Measurements from ENCODE around the gene SARDH. TPM values are rescaled to one million over a fixed set of nuclear protein-coding genes. Genes with fewer than 3 reads are reported as not detected.

SARDH gene
- total RNA-seq, 1 experiment from 2014 or later, result 20.9 TPM

GRCh38 chr9:133715295-133715865 lies 22.8 kb downstream of the SARDH start:
- peaks cover 68% of the 10 kb centered on the region for H3K4me1 ChIP-seq (replicated peaks)
- no peaks in the 10 kb centered on the region for H3K27me3 ChIP-seq (replicated peaks)
- H3K9me3 ChIP-seq (replicated peaks), result peaks cover under 1% of the 10 kb centered on the region; the same call in 1 of the 2 replicates
- peak overlapping the region; percentile 98 for H3K27ac ChIP-seq
- H3K36me3 ChIP-seq, result peaks cover 29% of the 10 kb centered on the region
- peak; percentile 92 to 96 for DNase-seq (ENCODE audit: low read depth in 1 of 2, low spot score in 2 of 2)
- peak overlapping the region; percentile 36 for H3K4me3 ChIP-seq

DNA sequence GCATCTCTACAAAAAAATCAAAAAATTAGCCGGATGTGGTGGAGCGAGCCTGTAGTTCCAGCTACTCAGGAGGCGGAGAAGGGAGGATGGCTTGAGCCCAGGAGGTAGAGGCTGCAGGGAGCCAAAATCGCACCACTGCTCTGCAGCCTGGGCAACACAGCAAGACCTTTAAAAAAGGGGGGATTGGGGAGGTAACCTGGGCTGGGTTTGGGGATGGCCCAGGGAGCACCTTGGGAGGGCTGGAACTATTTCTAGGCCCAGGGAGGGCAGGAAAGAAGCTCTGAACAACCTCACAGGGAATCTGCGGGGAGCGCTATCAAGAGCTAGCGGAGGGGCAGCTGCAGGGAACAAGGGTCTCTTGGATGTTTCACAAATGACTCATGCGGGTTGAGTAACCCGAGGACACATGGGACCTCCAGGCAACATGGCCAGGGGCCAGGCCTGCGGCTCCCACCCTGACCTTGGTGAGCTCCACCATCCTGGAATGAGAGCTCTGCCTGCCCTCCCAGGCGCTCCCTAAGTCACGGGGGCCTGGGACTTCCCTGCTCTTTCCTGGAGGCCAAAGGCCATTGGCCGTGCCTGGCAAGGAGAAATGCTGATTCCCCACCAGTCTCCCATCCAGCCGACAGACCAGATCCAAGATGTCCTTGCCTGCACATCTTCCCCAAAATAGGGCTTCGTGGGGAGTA lies 23.4 kb downstream of the SARDH start:
- Histone ChIP-seq H3K9me3 (replicated peaks) (no peaks in the 10 kb centered on the region), H3K4me3 (peak overlapping the region; percentile 36), H3K27me3 (replicated peaks) (no peaks in the 10 kb centered on the region), H3K4me1 (replicated peaks) (peaks cover 72% of the 10 kb centered on the region), H3K36me3 (peaks cover 36% of the 10 kb centered on the region), H3K27ac (peak overlapping the region; percentile 98)
- DNase-seq (ENCODE audit: low read depth in 1 of 2, low spot score in 2 of 2), result peak; percentile 96

DNA sequence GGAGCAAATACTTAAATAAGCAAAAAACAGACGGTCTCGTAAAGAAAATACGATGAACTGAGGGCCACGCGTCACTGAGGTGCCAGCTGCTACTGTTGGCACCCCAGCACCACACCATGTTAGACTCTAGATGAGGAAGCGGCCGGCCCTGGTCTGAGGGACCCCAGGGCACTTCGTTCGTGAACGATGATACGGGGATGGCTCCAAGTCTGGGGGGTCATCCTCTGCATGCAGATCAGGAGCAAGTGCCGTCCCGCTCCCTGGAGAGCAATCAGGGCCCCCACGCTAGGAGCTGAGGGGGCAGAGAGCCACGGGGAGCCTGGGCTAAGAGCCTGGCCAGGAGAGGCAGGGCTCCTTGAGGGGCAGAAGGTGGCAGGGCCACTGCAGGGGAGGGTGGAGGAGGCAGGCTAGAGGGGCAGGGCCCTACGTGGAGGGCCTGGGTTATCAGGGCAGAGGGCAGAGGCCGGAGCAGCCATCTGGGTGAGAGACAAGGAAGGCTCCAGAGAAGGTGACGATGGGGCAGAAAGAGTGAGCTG lies 24.1 kb downstream of the SARDH start:
- peak overlapping the region; percentile 98 for H3K27ac ChIP-seq
- H3K36me3 ChIP-seq, result peaks cover 38% of the 10 kb centered on the region

DNA sequence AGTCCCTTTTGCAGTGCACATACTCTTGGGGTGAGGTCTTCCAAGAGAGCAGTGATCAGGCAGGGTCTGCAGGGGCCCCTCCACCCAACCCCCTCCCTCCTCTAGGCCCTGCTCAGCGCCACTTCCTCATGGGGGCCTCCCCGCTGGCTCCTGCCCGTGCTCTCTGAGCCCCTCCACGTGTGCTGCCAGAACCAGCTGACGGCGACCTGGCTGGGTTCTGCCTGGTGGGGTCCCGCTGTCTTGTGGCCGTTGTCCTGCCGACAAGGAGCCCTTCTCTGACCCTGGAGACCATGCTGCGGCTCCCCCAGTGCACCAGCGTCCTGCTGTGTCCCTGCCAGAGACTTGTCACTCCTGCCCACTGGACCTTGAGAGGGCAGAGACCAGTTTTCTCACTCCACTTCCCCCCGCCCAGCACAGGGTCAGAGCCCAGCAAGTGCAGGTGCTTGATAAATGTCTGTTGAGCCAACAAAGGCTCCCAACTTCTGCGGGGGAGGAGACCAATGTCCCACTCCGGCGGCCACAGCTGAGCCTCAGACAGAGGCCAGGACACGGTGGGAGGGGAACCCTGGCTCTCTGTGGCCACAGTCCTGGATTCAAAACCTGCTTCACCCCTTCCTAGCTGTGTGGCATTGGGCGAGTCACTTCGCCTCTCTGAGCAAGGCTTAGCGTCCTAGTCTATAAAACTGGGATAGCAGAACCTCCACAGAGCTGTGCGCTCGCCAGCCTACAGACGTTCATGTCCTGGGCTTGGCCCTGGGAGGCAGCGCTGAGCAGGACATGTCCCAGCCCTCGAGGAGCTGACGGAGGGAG lies 24.8 kb downstream of the SARDH start:
- H3K4me1 ChIP-seq (replicated peaks), result peaks cover 72% of the 10 kb centered on the region
- peak overlapping the region; percentile 98 for H3K27ac ChIP-seq

More for the DNA sequence above, 24.1 kb downstream of the SARDH start:
- H3K9me3 ChIP-seq (replicated peaks), result no peaks in the 10 kb centered on the region
- DNase-seq (ENCODE audit: low read depth in 1 of 2, low spot score in 2 of 2), result no peak
- peaks cover 72% of the 10 kb centered on the region for H3K4me1 ChIP-seq (replicated peaks)
- no peak overlapping the region for H3K4me3 ChIP-seq
- H3K27me3 ChIP-seq (replicated peaks), result no peaks in the 10 kb centered on the region

DNA sequence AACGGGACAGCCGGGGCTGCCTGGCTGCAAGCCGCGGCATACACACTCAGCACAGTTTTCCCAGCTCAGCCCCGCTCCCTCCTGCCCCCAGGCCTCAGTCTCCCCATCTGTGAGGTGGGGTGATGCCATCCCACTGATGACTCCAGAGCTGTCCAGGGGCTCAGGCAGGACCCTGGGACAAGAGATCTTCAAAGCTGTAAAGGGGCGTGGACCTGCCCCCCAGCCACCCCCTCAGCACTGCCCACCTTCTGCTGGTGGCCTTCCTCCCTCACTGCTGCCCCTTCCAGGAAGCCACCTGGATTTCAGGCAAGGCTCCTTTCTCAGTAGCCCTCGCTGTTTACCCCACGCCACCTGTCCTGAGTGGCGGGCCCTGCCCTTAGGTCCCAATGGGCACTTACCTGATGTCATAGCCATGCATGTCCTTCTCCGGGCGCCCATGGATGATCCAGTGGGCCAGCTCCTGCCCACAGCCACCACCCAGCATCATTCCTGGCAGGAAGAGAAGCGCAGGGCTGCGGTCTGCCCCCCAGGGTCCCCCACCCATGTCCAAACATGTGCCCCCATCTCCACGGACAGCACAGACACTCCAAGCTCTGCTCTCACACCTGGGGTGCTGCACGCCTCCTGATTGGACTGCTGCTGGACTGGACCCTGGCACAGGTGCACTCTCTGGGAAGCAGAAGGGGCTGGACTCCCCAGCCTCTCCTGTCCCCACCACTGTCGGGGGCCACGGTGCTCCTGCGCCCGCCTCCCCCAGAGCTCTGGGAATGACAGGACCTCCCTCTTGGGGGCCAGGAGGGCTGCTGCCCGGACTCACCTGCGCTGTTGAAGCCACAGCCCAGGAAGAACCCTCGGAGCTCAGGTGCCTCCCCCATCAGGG lies 25.7 kb downstream of the SARDH start:
- Histone ChIP-seq H3K27me3 (replicated peaks) (no peaks in the 10 kb centered on the region), H3K4me3 (no peak overlapping the region), H3K4me1 (replicated peaks) (peaks cover 72% of the 10 kb centered on the region), H3K9me3 (replicated peaks) (no peaks in the 10 kb centered on the region), H3K27ac (peak overlapping the region; percentile 98), H3K36me3 (peaks cover 45% of the 10 kb centered on the region)
- DNase-seq (ENCODE audit: low read depth in 1 of 2, low spot score in 2 of 2), result no peak

More for the DNA sequence above, 24.8 kb downstream of the SARDH start:
- H3K27me3 ChIP-seq (replicated peaks), result no peaks in the 10 kb centered on the region
- H3K36me3 ChIP-seq, result peaks cover 41% of the 10 kb centered on the region
- no peak for DNase-seq (ENCODE audit: low read depth in 1 of 2, low spot score in 2 of 2)
- no peak overlapping the region for H3K4me3 ChIP-seq
- H3K9me3 ChIP-seq (replicated peaks), result no peaks in the 10 kb centered on the region

GRCh38 chr9:133711428-133712220 lies 26.5 kb downstream of the SARDH start:
- Histone ChIP-seq H3K36me3 (peaks cover 45% of the 10 kb centered on the region), H3K27me3 (replicated peaks) (no peaks in the 10 kb centered on the region), H3K27ac (peak overlapping the region; percentile 98), H3K4me3 (peak overlapping the region; percentile 4; the same call in 1 of the 2 replicates), H3K4me1 (replicated peaks) (peaks cover 66% of the 10 kb centered on the region), H3K9me3 (replicated peaks) (no peaks in the 10 kb centered on the region)
- peak; percentile 81 to 86 for DNase-seq (ENCODE audit: low read depth in 1 of 2, low spot score in 2 of 2)

GRCh38 chr9:133710661-133711427 lies 27.3 kb downstream of the SARDH start:
- peaks cover 58% of the 10 kb centered on the region for H3K4me1 ChIP-seq (replicated peaks)
- no peak overlapping the region for H3K4me3 ChIP-seq
- H3K27me3 ChIP-seq (replicated peaks), result no peaks in the 10 kb centered on the region
- no peaks in the 10 kb centered on the region for H3K9me3 ChIP-seq (replicated peaks)
- no peak for DNase-seq (ENCODE audit: low read depth in 1 of 2, low spot score in 2 of 2)
- peaks cover 49% of the 10 kb centered on the region for H3K36me3 ChIP-seq
- peak overlapping the region; percentile 98 for H3K27ac ChIP-seq

DNA sequence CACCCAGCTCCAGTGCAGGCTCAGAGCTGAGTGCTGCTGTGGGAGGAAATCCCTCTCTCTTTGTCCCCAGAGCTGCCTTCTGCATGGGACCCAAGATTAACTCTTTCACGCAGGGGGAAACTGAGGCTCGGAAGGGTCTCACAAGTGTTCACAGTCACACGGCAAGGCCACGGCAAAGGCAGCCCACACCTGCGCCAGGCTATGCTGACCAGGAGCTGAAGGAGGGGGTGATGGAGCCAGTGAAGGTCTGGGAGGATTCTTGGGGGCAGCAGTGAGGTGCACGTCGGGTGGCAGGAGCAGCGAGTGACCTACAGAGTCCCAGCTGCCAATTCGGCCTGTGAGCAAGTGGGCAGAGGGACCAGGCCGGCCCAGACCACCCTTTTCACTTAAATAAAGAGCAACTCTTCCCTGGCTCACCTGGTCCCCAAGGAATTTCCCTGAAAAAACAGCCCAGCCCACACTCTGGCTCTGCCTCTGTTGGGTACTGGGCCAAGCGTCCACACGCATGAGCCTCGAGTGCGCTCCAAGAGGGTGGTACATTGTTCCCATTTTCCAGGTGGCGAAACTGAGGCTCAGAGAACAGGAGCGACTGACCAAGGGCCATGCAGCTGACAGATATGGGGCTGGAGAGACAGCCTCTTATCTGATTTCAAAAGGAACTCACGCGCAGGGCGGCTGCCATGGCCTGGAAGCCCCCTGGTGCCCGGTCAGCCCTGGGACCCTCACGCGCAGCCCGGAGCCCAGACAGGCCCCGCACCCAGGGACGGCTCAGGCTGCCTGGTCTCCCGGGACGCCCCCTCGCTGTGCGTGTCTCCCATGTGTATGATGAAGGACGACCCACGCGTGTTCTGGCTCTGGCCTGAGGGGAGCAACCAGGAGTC lies 28.2 kb downstream of the SARDH start:
- no peaks in the 10 kb centered on the region for H3K27me3 ChIP-seq (replicated peaks)
- H3K27ac ChIP-seq, result peak overlapping the region; percentile 98; the same call in 1 of the 2 replicates
- no peak overlapping the region for H3K4me3 ChIP-seq
- peaks cover 49% of the 10 kb centered on the region for H3K36me3 ChIP-seq
- no peaks in the 10 kb centered on the region for H3K9me3 ChIP-seq (replicated peaks)
- peaks cover 49% of the 10 kb centered on the region for H3K4me1 ChIP-seq (replicated peaks)
- no peak for DNase-seq (ENCODE audit: low read depth in 1 of 2, low spot score in 2 of 2)

DNA sequence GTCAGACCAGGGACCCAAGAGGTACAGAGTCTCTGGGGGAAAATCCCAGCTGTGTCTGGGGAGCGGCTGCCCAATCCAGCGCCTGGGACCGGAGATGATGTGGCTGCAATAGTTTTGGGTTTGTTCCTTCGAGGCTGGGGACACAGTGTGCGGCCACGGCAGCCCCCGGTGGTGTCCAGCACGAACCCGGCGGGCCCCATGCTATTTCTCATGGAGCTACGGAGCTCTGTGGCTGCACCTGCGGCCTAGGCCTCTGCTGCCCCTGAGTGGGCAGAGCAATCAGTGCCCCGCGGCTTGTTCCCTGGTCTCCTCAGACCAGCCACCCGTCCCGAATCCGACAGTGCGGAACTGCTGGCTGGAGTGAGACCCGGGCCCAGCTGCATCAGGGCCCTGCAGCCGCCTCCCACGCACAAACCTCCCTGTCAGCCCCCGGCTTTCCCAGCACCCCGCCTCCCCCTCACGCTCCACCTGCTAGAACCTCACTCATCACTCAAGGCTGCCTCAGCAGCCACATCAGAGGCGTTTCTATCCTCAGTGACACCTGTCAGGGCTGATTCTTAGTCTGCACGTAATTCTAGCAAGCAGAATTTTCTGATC lies 29.0 kb downstream of the SARDH start:
- Histone ChIP-seq H3K27me3 (replicated peaks) (no peaks in the 10 kb centered on the region), H3K4me1 (replicated peaks) (peaks cover 41% of the 10 kb centered on the region), H3K9me3 (replicated peaks) (no peaks in the 10 kb centered on the region), H3K27ac (no peak overlapping the region), H3K36me3 (peaks cover 52% of the 10 kb centered on the region), H3K4me3 (no peak overlapping the region)
- no peak for DNase-seq (ENCODE audit: low read depth in 1 of 2, low spot score in 2 of 2)

DNA sequence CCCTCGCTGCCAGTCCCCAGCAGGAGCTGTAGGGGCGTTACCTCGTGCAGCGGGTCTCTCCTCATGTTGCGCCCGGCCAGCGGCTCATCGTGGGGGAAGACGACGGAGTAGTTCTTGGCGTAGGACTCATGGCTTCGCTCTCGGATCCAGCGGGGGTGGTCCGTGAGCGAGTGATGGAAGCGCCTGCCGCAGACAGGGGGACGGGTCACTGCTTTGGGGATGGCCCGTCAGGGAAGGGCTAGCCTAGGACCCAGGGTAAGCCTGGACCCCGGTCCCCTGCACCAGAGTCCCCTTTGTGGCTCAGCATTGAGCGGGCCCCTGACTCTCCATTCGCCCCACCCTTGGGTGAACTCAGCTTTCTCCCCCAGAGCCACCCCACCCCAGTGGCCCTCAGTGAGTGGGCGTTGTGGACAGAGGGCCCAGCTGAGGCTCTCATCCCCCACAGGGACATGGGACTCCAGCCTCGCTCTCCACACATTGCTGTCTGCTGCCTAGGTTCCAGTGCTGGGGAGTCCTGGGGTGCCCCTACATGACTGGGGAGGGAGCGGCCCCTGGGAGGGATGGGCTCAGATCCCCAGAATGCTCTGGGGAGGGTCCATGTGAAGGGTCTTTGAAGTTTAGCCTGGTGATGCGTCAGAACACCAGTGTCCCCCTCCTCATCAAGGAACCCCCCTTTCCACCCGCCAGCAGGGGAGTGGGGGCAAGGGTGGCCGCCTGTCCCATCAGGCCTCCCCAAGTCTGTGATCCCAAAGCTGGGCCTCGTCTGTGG lies 29.7 kb downstream of the SARDH start:
- H3K4me3 ChIP-seq, result no peak overlapping the region

More for the DNA sequence above, 29.7 kb downstream of the SARDH start:
- Histone ChIP-seq H3K27ac (no peak overlapping the region), H3K9me3 (replicated peaks) (no peaks in the 10 kb centered on the region), H3K27me3 (replicated peaks) (no peaks in the 10 kb centered on the region), H3K36me3 (peaks cover 45% of the 10 kb centered on the region), H3K4me1 (replicated peaks) (peaks cover 34% of the 10 kb centered on the region)
- no peak for DNase-seq (ENCODE audit: low read depth in 1 of 2, low spot score in 2 of 2)

All from SJSA1 (cell line).